Neural crest cell (in vitro differentiated cells): ENCODE data around the gene AKIRIN1. TPM values are rescaled to one million over a fixed set of nuclear protein-coding genes. Genes with fewer than 3 reads are reported as not detected.
"Not testable (repeated sequence)": the region's sequence is repeated elsewhere in the genome, so short reads cannot be mapped to it uniquely, and the experiment has no call there.

ENCODE experiments used
- DNase-seq: peaks from one replicate; pipeline ENCODE4 v3.0.0; 2021; ENCODE audit warnings: low read depth, mixed read lengths, low spot score
- H3K27ac Mint-ChIP-seq: one replicate; pipeline ENCODE4 v1.8.0; 2021; ENCODE audit warnings: mild to moderate bottlenecking, mixed read lengths; ENCODE audit not compliant: unreplicated experiment
- H3K27me3 Mint-ChIP-seq: 2 replicates; pipeline ENCODE4 v1.8.0; 2021; ENCODE audit warnings: low read depth, mild to moderate bottlenecking, mixed read lengths
- H3K36me3 Mint-ChIP-seq: 2 replicates; pipeline ENCODE4 v1.8.0; 2021; ENCODE audit warnings: low read depth, mild to moderate bottlenecking, mixed read lengths
- H3K4me1 Mint-ChIP-seq: 2 replicates; pipeline ENCODE4 v1.8.0; 2021; ENCODE audit warnings: mixed read lengths
- H3K4me3 Mint-ChIP-seq: one replicate; pipeline ENCODE4 v1.8.0; 2021; ENCODE audit warnings: mild to moderate bottlenecking, mixed read lengths
- H3K9me3 Mint-ChIP-seq: 2 replicates; pipeline ENCODE4 v1.8.0; 2021; ENCODE audit warnings: mixed read lengths
- CTCF ChIP-seq: fragments of 200-600 bp; sonication (generic); conservative IDR thresholded peaks from 2 replicates; pipeline ENCODE4 v1.5.0; 2021; ENCODE audit warnings: antibody characterized with exemption, mild to moderate bottlenecking
- total RNA-seq: library from RNA; stranded (reverse); gene quantifications from 2 replicates; pipeline ENCODE4 v1.2.1, GENCODE V29; 2021

The AKIRIN1 gene
- total RNA-seq, 1 donor from 2014 or later: 93.3 TPM

GRCh38 chr1:39016604-39017171 is 25.6 kb downstream of the AKIRIN1 start:
- Mint-ChIP-seq H3K27me3 (no peaks in the 10 kb centered on the region), H3K4me1 (no peaks in the 10 kb centered on the region), H3K36me3 (peaks cover 10% of the 10 kb centered on the region), H3K9me3 (no peaks in the 10 kb centered on the region), H3K27ac (no peak overlapping the region), H3K4me3 (no peak overlapping the region)
- no peak for TF ChIP-seq CTCF
- no peak for DNase-seq

- Mint-ChIP-seq H3K27ac (no peak overlapping the region), H3K36me3 (peaks cover 5% of the 10 kb centered on the region), H3K4me3 (no peak overlapping the region), H3K4me1 (no peaks in the 10 kb centered on the region), H3K27me3 (no peaks in the 10 kb centered on the region), H3K9me3 (no peaks in the 10 kb centered on the region)
- TF ChIP-seq CTCF: no peak
- DNase-seq: no peak
Observed at GRCh38 chr1:39017266-39017665, 26.2 kb downstream of the AKIRIN1 start.

GRCh38 chr1:39020494-39020893 is 29.4 kb downstream of the AKIRIN1 start:
- not testable (repeated sequence) for H3K27me3 Mint-ChIP-seq, DNase-seq, H3K4me1 Mint-ChIP-seq, H3K36me3 Mint-ChIP-seq, H3K4me3 Mint-ChIP-seq, H3K9me3 Mint-ChIP-seq, H3K27ac Mint-ChIP-seq

- no peaks in the 10 kb centered on the region for H3K27me3 Mint-ChIP-seq
- peaks cover 10% of the 10 kb centered on the region for H3K4me1 Mint-ChIP-seq
- no peaks in the 10 kb centered on the region for H3K9me3 Mint-ChIP-seq
- H3K4me3 Mint-ChIP-seq: no peak overlapping the region
- TF ChIP-seq CTCF: no peak
- no peaks in the 10 kb centered on the region for H3K36me3 Mint-ChIP-seq
- H3K27ac Mint-ChIP-seq: no peak overlapping the region
- DNase-seq: no peak
Observed at GRCh38 chr1:39021426-39021825, 30.4 kb downstream of the AKIRIN1 start.

GRCh38 chr1:39023140-39023539 is 32.1 kb downstream of the AKIRIN1 start:
- DNase-seq: no peak
- Mint-ChIP-seq H3K4me1 (peaks cover 14% of the 10 kb centered on the region), H3K4me3 (peak overlapping the region; percentile 23), H3K36me3 (no peaks in the 10 kb centered on the region), H3K27me3 (no peaks in the 10 kb centered on the region), H3K27ac (no peak overlapping the region), H3K9me3 (no peaks in the 10 kb centered on the region)
- TF ChIP-seq CTCF: no peak

GRCh38 chr1:39026051-39026865 is 35.2 kb downstream of the AKIRIN1 start, which contains the start of gene NDUFS5:
TSS of gene NDUFS5 (plus strand) at chr1:39026350. CDS start at chr1:39028725, 2,375 bp downstream.
- Mint-ChIP-seq H3K27ac (peak within 1 kb of the TSS; percentile 99), H3K36me3 (peaks cover 8% of the 10 kb centered on the region), H3K4me3 (peak within 1 kb of the TSS; percentile 95), H3K9me3 (no peaks in the 10 kb centered on the region), H3K4me1 (peaks cover 18% of the 10 kb centered on the region), H3K27me3 (no peaks in the 10 kb centered on the region)
- TF ChIP-seq CTCF: no peak
- peak; percentile 77 for DNase-seq
